Retinal pigment epithelial cell (primary cell): ENCODE results near the gene MTOR.

Experiments used
- DNase-seq: peaks from one replicate; pipeline ENCODE4 v3.0.0-alpha.2; 2010; ENCODE audit warnings: low read depth
- H3K4me3 ChIP-seq: 2 replicates; pipeline ENCODE4 v1.5.1; 2011; ENCODE audit warnings: mild to moderate bottlenecking, low read length, control low read depth, moderate library complexity
- TF ChIP-seq, protein P1 (sequence below): conservative IDR thresholded peaks from 2 replicates; pipeline ENCODE4 v1.5.1; 2011; ENCODE audit warnings: low read depth, low read length, control low read depth, inconsistent platforms

The MTOR gene

DNA sequence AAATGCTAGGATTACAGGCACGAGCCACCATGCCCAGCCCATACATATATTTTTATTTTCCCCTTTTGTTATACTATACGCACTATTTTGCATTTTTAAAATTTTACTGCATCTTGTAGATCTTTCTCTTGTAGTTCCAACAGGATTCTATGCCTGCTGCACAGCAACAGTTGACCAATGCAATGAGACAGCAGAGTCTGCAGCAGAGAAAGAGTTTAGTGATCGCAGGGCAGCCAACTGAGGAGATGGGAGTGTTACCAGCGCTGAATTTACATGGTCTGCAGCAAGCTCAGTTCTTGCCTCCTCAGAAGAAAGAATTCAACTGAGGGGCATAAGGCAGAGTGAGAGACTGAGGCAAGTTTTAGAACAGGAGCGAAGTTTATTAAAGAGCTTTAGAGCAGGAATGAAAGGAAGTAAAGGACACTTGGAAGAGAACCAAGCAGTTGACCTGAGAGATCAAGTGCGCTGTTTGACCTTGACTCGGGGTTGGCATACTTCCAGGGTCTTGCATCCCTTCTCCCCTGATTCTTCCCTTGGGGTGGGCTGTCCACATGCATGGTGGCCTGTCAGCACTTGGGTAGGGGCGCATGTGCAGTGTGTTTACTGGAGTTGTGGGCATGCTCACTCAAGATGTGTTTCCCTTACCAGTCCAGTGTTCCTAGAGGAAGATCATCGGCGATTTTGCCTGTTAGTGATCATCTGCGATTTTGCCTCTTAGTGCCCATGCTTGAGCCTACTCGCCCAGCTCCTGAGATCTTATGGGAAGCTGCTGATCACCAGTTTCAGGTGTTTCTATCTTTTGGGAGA is 4.1 kb upstream of the MTOR start:
- TF ChIP-seq, protein P1, sequence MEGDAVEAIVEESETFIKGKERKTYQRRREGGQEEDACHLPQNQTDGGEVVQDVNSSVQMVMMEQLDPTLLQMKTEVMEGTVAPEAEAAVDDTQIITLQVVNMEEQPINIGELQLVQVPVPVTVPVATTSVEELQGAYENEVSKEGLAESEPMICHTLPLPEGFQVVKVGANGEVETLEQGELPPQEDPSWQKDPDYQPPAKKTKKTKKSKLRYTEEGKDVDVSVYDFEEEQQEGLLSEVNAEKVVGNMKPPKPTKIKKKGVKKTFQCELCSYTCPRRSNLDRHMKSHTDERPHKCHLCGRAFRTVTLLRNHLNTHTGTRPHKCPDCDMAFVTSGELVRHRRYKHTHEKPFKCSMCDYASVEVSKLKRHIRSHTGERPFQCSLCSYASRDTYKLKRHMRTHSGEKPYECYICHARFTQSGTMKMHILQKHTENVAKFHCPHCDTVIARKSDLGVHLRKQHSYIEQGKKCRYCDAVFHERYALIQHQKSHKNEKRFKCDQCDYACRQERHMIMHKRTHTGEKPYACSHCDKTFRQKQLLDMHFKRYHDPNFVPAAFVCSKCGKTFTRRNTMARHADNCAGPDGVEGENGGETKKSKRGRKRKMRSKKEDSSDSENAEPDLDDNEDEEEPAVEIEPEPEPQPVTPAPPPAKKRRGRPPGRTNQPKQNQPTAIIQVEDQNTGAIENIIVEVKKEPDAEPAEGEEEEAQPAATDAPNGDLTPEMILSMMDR: no peak
- no peak for DNase-seq
- H3K4me3 ChIP-seq: no peak overlapping the region

DNA sequence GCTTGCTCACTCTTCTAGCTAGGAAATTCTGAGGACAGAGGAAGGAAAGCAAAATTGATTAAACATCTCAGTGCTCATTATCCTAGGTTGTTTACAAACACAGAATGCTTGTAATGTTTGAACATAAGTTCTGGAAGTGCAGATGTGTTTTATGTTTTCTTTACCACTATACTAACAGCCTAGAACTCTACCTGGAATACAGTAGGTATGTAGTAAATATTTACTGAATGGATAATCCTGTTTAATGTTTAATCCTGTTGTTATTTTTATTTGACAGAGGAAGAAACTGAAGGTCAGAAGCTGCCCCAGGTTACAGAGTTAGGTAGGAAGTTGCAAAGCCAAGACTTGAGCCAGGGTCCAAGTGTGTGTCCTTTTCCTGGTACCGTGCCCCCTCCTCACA is 6.1 kb downstream of the MTOR start:
- TF ChIP-seq, protein P1: no peak
- no peak overlapping the region for H3K4me3 ChIP-seq
- DNase-seq: no peak

DNA sequence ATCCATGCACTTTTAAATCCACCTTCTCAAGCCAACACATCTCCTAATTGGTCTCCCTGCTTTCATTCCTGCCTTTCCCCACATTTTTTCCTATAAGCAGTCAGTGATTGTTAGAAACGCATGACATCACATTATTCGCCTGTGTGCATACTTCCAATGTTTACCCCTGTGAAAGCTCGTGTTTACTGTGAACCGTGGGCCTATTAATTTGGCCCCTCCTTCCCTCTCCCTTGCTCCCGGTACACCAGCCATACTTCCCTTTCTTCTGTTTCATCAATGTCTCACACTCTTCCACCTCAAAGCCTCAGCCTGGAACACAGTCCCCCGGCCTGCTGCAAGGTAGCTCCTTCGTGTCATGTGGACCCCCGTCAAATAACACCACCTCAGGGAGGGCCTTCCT is 9.1 kb downstream of the MTOR start:
- no peak for DNase-seq
- H3K4me3 ChIP-seq: no peak overlapping the region
- TF ChIP-seq, protein P1: no peak

DNA sequence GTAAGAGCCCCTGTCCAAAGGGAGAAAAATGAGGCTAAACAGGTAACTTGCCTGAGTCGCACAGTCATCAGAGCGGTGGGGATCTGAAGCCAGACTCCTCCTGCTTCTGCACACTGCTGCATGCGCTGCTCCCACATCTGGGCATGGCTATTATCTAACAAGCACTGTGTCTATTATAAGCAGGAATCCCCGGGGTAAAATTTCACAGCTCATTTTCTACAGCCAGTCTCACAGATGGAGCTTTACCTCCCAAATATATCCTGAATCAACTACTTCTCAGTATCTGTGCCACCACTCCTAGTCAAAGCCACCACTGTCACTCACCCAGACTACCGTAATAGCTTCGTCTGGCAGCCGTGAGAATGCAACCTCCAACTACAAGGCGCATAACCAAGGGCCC is 9.8 kb downstream of the MTOR start:
- DNase-seq: no peak
- H3K4me3 ChIP-seq: no peak overlapping the region
- TF ChIP-seq, protein P1: no peak

DNA sequence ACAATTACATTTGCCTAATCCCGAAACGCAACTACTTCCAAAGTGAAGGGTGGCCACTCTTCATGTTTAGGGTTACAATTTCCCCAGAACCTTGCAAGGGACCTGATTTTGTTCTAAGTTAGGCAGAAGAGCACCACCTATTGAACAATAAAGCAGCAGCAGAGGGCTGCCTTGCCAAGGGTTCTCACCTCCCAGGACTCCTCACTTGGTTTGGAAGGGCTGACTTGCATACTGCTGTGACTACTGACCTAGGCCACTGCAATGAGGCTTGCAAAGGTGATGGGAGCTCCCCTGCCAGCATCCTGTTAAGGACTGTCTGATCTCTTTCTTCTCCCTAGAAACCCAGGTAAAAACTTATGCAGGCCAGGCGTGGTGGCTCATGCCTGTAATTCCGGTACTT is 14.2 kb downstream of the MTOR start:
- no peak overlapping the region for H3K4me3 ChIP-seq
- TF ChIP-seq, protein P1: no peak
- no peak for DNase-seq

DNA sequence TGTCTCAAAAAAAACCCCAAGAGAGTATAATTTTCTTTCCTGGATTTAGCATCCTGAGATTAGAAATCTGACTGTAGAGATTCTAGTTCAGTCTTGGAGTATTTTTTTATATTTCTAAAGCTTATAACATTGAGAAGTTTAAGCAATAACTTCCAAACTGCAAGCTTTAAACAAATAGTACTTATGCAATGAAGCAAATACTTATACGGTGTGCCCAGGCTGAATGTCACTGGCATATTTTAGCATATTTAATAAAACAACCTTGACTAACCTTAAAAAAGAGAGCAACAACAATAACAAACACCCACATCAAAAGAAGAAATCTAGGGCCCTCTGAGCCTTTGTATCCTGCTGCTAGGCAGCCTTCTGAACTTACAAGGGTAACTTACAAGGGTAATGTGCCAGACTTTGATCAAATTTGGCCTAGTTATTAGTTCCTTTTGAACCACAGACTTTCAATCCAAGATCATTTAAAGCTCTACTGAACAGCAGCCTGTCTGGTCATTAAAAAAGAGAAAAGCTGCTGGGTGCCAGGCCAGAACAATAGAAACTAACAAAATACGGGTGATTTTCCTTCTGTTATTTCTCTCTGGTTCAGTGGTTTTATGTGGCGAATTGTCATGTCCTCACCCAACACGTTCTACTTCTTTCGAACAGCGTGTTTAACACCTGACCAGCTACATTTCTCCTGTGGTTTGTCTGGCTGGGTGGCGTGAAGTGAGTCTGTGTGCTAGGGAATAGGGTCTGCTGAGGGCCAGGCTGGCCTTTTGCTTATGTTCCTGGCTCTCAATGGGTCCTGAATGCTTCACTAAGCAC is 16.2 kb downstream of the MTOR start:
- DNase-seq: no peak
- TF ChIP-seq, protein P1: no peak
- no peak overlapping the region for H3K4me3 ChIP-seq
